Loucy (cell line): ENCODE data around the gene JAG1.

Experiments used
- H2AFZ ChIP-seq: fragments of 200-600 bp; sonication (generic); 2 replicates; pipeline ENCODE4 v1.6.0; 2016; ENCODE audit warnings: antibody characterized with exemption, mild to moderate bottlenecking, low read length, moderate library complexity
- H3F3A ChIP-seq: fragments of 200-600 bp; 2 replicates; pipeline ENCODE4 v1.6.0; 2016; ENCODE audit warnings: antibody characterized with exemption, low read depth, mild to moderate bottlenecking
- H3K27me3 ChIP-seq: fragments of 200-600 bp; sonication (generic); 2 replicates; pipeline ENCODE4 v1.6.1; 2014; ENCODE audit warnings: low read length, mild to moderate bottlenecking; ENCODE audit not compliant: insufficient read depth, poor library complexity, severe bottlenecking
- H3K36me3 ChIP-seq: fragments of 200-600 bp; sonication (generic); 2 replicates; pipeline ENCODE4 v1.6.1; 2016; ENCODE audit warnings: low read length; ENCODE audit not compliant: insufficient read depth
- H3K4me1 ChIP-seq: fragments of 200-600 bp; sonication (generic); 2 replicates; pipeline ENCODE4 v1.5.1; 2014; ENCODE audit warnings: low read length, mild to moderate bottlenecking; ENCODE audit not compliant: insufficient read depth, poor library complexity, severe bottlenecking
- H3K4me2 ChIP-seq: fragments of 200-600 bp; sonication (generic); 2 replicates; pipeline ENCODE4 v1.6.0; 2014; ENCODE audit warnings: antibody characterized with exemption, low read length, low read depth, mild to moderate bottlenecking; ENCODE audit not compliant: poor library complexity, severe bottlenecking
- H3K4me3 ChIP-seq: fragments of 200-600 bp; sonication (generic); 2 replicates; pipeline ENCODE4 v1.5.1; 2014; ENCODE audit warnings: low read length, mild to moderate bottlenecking, mixed read lengths; ENCODE audit not compliant: poor library complexity, severe bottlenecking
- H3K79me2 ChIP-seq: fragments of 200-600 bp; sonication (generic); 2 replicates; pipeline ENCODE4 v1.6.1; 2014; ENCODE audit warnings: low read length; ENCODE audit not compliant: insufficient read depth
- H3K9ac ChIP-seq: fragments of 200-600 bp; sonication (generic); 2 replicates; pipeline ENCODE4 v1.6.0; 2014; ENCODE audit warnings: mild to moderate bottlenecking, low read depth, low read length, moderate library complexity; ENCODE audit not compliant: poor library complexity, severe bottlenecking
- H3K9me2 ChIP-seq: fragments of 200-600 bp; sonication (generic); replicated peaks from 2 replicates; pipeline ENCODE4 v1.6.1; 2016; ENCODE audit warnings: low read depth, low read length, mixed read lengths
- H3K9me3 ChIP-seq: fragments of 200-600 bp; sonication (generic); 2 replicates; pipeline ENCODE4 v1.6.1; 2014; ENCODE audit warnings: mild to moderate bottlenecking, antibody characterized with exemption, low read length, low read depth; ENCODE audit not compliant: insufficient read depth
- H4K20me1 ChIP-seq: fragments of 200-600 bp; sonication (generic); 2 replicates; pipeline ENCODE4 v1.6.0; 2014; ENCODE audit warnings: antibody characterized with exemption, low read length, mild to moderate bottlenecking; ENCODE audit not compliant: insufficient read depth, poor library complexity, severe bottlenecking
- CTCF ChIP-seq: fragments of 200-600 bp; sonication (generic); conservative IDR thresholded peaks from 2 replicates; pipeline ENCODE4 v1.5.1; 2014; ENCODE audit warnings: mild to moderate bottlenecking, antibody characterized with exemption, low read length
- EZH2phosphoT487 ChIP-seq: fragments of 200-600 bp; IDR thresholded peaks from 2 replicates; pipeline ENCODE4 v1.6.1; 2018; ENCODE audit warnings: antibody characterized with exemption, mild to moderate bottlenecking, moderate library complexity, borderline replicate concordance

The JAG1 gene

GRCh38 chr20:10662661-10663458, 10.9 kb downstream of the JAG1 start:
- Histone ChIP-seq H3K9me2 (no peaks in the 10 kb centered on the region), H3K4me3 (no peak overlapping the region), H2AFZ (no peak overlapping the region), H3F3A (no peaks in the 10 kb centered on the region), H4K20me1 (no peaks in the 10 kb centered on the region), H3K79me2 (no peaks in the 10 kb centered on the region), H3K9me3 (no peaks in the 10 kb centered on the region), H3K27me3 (no peaks in the 10 kb centered on the region), H3K36me3 (no peaks in the 10 kb centered on the region), H3K4me1 (no peaks in the 10 kb centered on the region), H3K9ac (no peak overlapping the region), H3K4me2 (no peak overlapping the region)
- no peak for TF ChIP-seq CTCF
- no peak for TF ChIP-seq EZH2phosphoT487

GRCh38 chr20:10662151-10662550, 11.6 kb downstream of the JAG1 start:
- no peaks in the 10 kb centered on the region for H3K4me1 ChIP-seq
- no peaks in the 10 kb centered on the region for H3K27me3 ChIP-seq
- no peak overlapping the region for H3K4me2 ChIP-seq
- no peak overlapping the region for H2AFZ ChIP-seq
- no peaks in the 10 kb centered on the region for H3K79me2 ChIP-seq
- no peaks in the 10 kb centered on the region for H3K36me3 ChIP-seq
- H3K9me3 ChIP-seq = no peaks in the 10 kb centered on the region
- H3K9ac ChIP-seq = no peak overlapping the region
- no peak overlapping the region for H3K4me3 ChIP-seq
- TF ChIP-seq EZH2phosphoT487 (no peak), CTCF (no peak)
- H3K9me2 ChIP-seq = no peaks in the 10 kb centered on the region
- H4K20me1 ChIP-seq = no peaks in the 10 kb centered on the region
- H3F3A ChIP-seq = no peaks in the 10 kb centered on the region

GRCh38 chr20:10661261-10661660, 12.5 kb downstream of the JAG1 start:
- Histone ChIP-seq H3K9me3 (no peaks in the 10 kb centered on the region), H3K9me2 (no peaks in the 10 kb centered on the region), H4K20me1 (no peaks in the 10 kb centered on the region), H3F3A (no peaks in the 10 kb centered on the region), H3K36me3 (no peaks in the 10 kb centered on the region), H2AFZ (no peak overlapping the region), H3K4me3 (no peak overlapping the region), H3K79me2 (no peaks in the 10 kb centered on the region), H3K27me3 (no peaks in the 10 kb centered on the region), H3K4me1 (no peaks in the 10 kb centered on the region), H3K9ac (no peak overlapping the region), H3K4me2 (no peak overlapping the region)
- TF ChIP-seq CTCF = no peak
- no peak for TF ChIP-seq EZH2phosphoT487
